SK-N-SH treated with all-trans-retinoic acid at 6 μM for 48 hours (cell line): ENCODE measurements around the gene RAPGEF4.
"Not testable (repeated sequence)": the region's sequence is repeated elsewhere in the genome, so short reads cannot be mapped to it uniquely, and the experiment has no call there.

Experiments
- ATAC-seq: fragments of 200-7000 bp; cut with Tn5 transposase; 3 replicates; pipeline ENCODE4 v1.9.1; 2020; ENCODE audit warnings: mild to moderate bottlenecking, moderate library complexity
- ARNTL ChIP-seq: fragments of 450-650 bp; formaldehyde crosslinking; IDR thresholded peaks from 2 replicates; pipeline ENCODE4 v1.5.0; 2020; ENCODE audit warnings: low read depth, mild to moderate bottlenecking, moderate library complexity, borderline replicate concordance
- BACH2 ChIP-seq: fragments of 250-450 bp; sonication (Bioruptor Pico); IDR thresholded peaks from 2 replicates; pipeline ENCODE4 v1.9.0; 2021; ENCODE audit warnings: mild to moderate bottlenecking, borderline replicate concordance
- CREB5 ChIP-seq: fragments of 250-450 bp; sonication (Bioruptor Pico); IDR thresholded peaks from 2 replicates; pipeline ENCODE4 v1.5.1; 2020; ENCODE audit warnings: low read depth, mild to moderate bottlenecking, moderate library complexity
- CSDC2 ChIP-seq: fragments of 250-450 bp; sonication (Bioruptor Pico); IDR thresholded peaks from 2 replicates; pipeline ENCODE4 v1.5.0; 2020; ENCODE audit warnings: mild to moderate bottlenecking, moderate library complexity
- CSRNP3 ChIP-seq: fragments of 250-450 bp; sonication (Bioruptor Pico); IDR thresholded peaks from 2 replicates; pipeline ENCODE4 v1.5.1; 2021; ENCODE audit warnings: mild to moderate bottlenecking, moderate library complexity
- ESRRG ChIP-seq: fragments of 250-450 bp; sonication (Bioruptor Pico); IDR thresholded peaks from 2 replicates; pipeline ENCODE4 v1.6.1; 2021; ENCODE audit warnings: mild to moderate bottlenecking
- GLIS3 ChIP-seq: fragments of 250-450 bp; sonication (Bioruptor Pico); IDR thresholded peaks from 2 replicates; pipeline ENCODE4 v1.5.0; 2020; ENCODE audit warnings: mild to moderate bottlenecking, moderate library complexity
- ISL1 ChIP-seq: fragments of 250-450 bp; sonication (Bioruptor Pico); IDR thresholded peaks from 2 replicates; pipeline ENCODE4 v2.1.2; 2022; ENCODE audit warnings: mild to moderate bottlenecking, moderate library complexity
- OSR1 ChIP-seq: fragments of 250-450 bp; sonication (Bioruptor Pico); IDR thresholded peaks from 2 replicates; pipeline ENCODE4 v1.8.0; 2022; ENCODE audit warnings: moderate library complexity, mild to moderate bottlenecking, inconsistent platforms
- PATZ1 ChIP-seq: fragments of 250-450 bp; sonication (Bioruptor Pico); IDR thresholded peaks from 2 replicates; pipeline ENCODE4 v1.8.0; 2020; ENCODE audit warnings: mild to moderate bottlenecking, moderate library complexity, borderline replicate concordance
- POU6F1 ChIP-seq: fragments of 250-450 bp; sonication (Bioruptor Pico); IDR thresholded peaks from 2 replicates; pipeline ENCODE4 v1.8.0; 2021; ENCODE audit warnings: low read depth, mild to moderate bottlenecking, moderate library complexity, borderline replicate concordance
- PPARA ChIP-seq: fragments of 250-450 bp; sonication (Bioruptor Pico); IDR thresholded peaks from 2 replicates; pipeline ENCODE4 v1.5.0; 2020; ENCODE audit warnings: mild to moderate bottlenecking, borderline replicate concordance
- RARB ChIP-seq: fragments of 250-450 bp; sonication (Bioruptor Pico); IDR thresholded peaks from 2 replicates; pipeline ENCODE4 v1.8.0; 2021; ENCODE audit warnings: mild to moderate bottlenecking, moderate library complexity
- SNAI2 ChIP-seq: fragments of 250-450 bp; sonication (Bioruptor Pico); IDR thresholded peaks from 2 replicates; pipeline ENCODE4 v1.5.0; 2020; ENCODE audit warnings: mild to moderate bottlenecking, moderate library complexity
- TCF4 ChIP-seq: fragments of 250-450 bp; sonication (Bioruptor Pico); IDR thresholded peaks from 2 replicates; pipeline ENCODE4 v1.8.0; 2021; ENCODE audit warnings: mild to moderate bottlenecking, moderate library complexity, borderline replicate concordance
- TOX ChIP-seq: fragments of 250-450 bp; sonication (Bioruptor Pico); IDR thresholded peaks from 2 replicates; pipeline ENCODE4 v1.8.0; 2021; ENCODE audit warnings: mild to moderate bottlenecking, moderate library complexity, borderline replicate concordance
- TSHZ2 ChIP-seq: fragments of 250-450 bp; sonication (Bioruptor Pico); IDR thresholded peaks from 2 replicates; pipeline ENCODE4 v1.5.0; 2020; ENCODE audit warnings: mild to moderate bottlenecking, moderate library complexity
- ZC3H10 ChIP-seq: fragments of 250-450 bp; sonication (Bioruptor Pico); IDR thresholded peaks from 2 replicates; pipeline ENCODE4 v1.5.1; 2021; ENCODE audit warnings: mild to moderate bottlenecking, moderate library complexity
- ZFP3 ChIP-seq: fragments of 250-450 bp; sonication (Bioruptor Pico); IDR thresholded peaks from 2 replicates; pipeline ENCODE4 v1.5.0; 2020; ENCODE audit warnings: mild to moderate bottlenecking, moderate library complexity
- ZFP30 ChIP-seq: fragments of 450-650 bp; formaldehyde crosslinking; IDR thresholded peaks from 2 replicates; pipeline ENCODE4 v1.5.0; 2022; ENCODE audit warnings: mild to moderate bottlenecking, moderate library complexity
- ZNF565 ChIP-seq: fragments of 450-650 bp; formaldehyde crosslinking; conservative IDR thresholded peaks from 2 replicates; pipeline ENCODE4 v1.5.0; 2020; ENCODE audit warnings: low read depth, mild to moderate bottlenecking, moderate library complexity
- ZNF8 ChIP-seq: fragments of 450-650 bp; formaldehyde crosslinking; IDR thresholded peaks from 2 replicates; pipeline ENCODE4 v1.5.0; 2020; ENCODE audit warnings: mild to moderate bottlenecking, moderate library complexity

Gene RAPGEF4

GRCh38 chr2:173091910-173092309 lies 356.3 kb downstream of the RAPGEF4 start:
- no peak for ATAC-seq
- TF ChIP-seq ISL1 (CRISPR knock-in tag) (no peak), CREB5 (CRISPR knock-in tag) (no peak), OSR1 (CRISPR knock-in tag) (no peak), PPARA (CRISPR knock-in tag) (no peak), ARNTL (no peak), TCF4 (no peak), ESRRG (CRISPR knock-in tag) (no peak), POU6F1 (CRISPR knock-in tag) (no peak), CSDC2 (no peak), CSRNP3 (no peak), TSHZ2 (no peak), PATZ1 (no peak), ZC3H10 (CRISPR knock-in tag) (no peak), ZFP30 (no peak)

- no peak for ATAC-seq
- TF ChIP-seq POU6F1 (CRISPR knock-in tag) (no peak), CSRNP3 (no peak), BACH2 (no peak), GLIS3 (CRISPR knock-in tag) (no peak), ZNF565 (CRISPR knock-in tag) (no peak), ZNF8 (no peak), RARB (CRISPR knock-in tag) (no peak), CSDC2 (no peak), ZFP30 (no peak), OSR1 (CRISPR knock-in tag) (no peak), ZFP3 (CRISPR knock-in tag) (no peak), PPARA (CRISPR knock-in tag) (no peak), TOX (CRISPR knock-in tag) (no peak), CREB5 (CRISPR knock-in tag) (no peak), SNAI2 (CRISPR knock-in tag) (no peak)
Measured at GRCh38 chr2:173092844-173093402, 357.3 kb downstream of the RAPGEF4 start.

- ATAC-seq = not testable (repeated sequence)
Measured at GRCh38 chr2:173093617-173094016, 358.0 kb downstream of the RAPGEF4 start.
